ENCODE data around the gene SMPX.

SMPX gene

GRCh38 chrX:21715825-21716224 lies 42.1 kb downstream of the SMPX start:
- no peak for DNase-seq (ENCODE audit: extremely low read depth in 1 of 2, low read depth in 1 of 2)

GRCh38 chrX:21715337-21715736 lies 42.6 kb downstream of the SMPX start:
- DNase-seq (ENCODE audit: extremely low read depth in 1 of 2, low read depth in 1 of 2): no peak

- no peak for DNase-seq (ENCODE audit: extremely low read depth in 1 of 2, low read depth in 1 of 2)
Observed at GRCh38 chrX:21711848-21712197, 46.1 kb downstream of the SMPX start.

- DNase-seq (ENCODE audit: extremely low read depth in 1 of 2, low read depth in 1 of 2): no peak
Observed at GRCh38 chrX:21711129-21711847, 46.6 kb downstream of the SMPX start.

GRCh38 chrX:21708116-21708515 lies 49.8 kb downstream of the SMPX start:
- no peak for DNase-seq (ENCODE audit: extremely low read depth in 1 of 2, low read depth in 1 of 2)

- no peak for DNase-seq (ENCODE audit: extremely low read depth in 1 of 2, low read depth in 1 of 2)
Observed at GRCh38 chrX:21705225-21705624, 52.7 kb downstream of the SMPX start.

- DNase-seq (ENCODE audit: extremely low read depth in 1 of 2, low read depth in 1 of 2): no peak
Observed at GRCh38 chrX:21702725-21703124, 55.2 kb downstream of the SMPX start.

- DNase-seq (ENCODE audit: extremely low read depth in 1 of 2, low read depth in 1 of 2): no peak
Observed at GRCh38 chrX:21700967-21701366, 56.9 kb downstream of the SMPX start.

- no peak for DNase-seq (ENCODE audit: extremely low read depth in 1 of 2, low read depth in 1 of 2)
Observed at GRCh38 chrX:21700275-21700674, 57.6 kb downstream of the SMPX start.

- no peak for DNase-seq (ENCODE audit: extremely low read depth in 1 of 2, low read depth in 1 of 2)
Observed at GRCh38 chrX:21699136-21699535, 58.8 kb downstream of the SMPX start.

- DNase-seq (ENCODE audit: extremely low read depth in 1 of 2, low read depth in 1 of 2): no peak
Observed at GRCh38 chrX:21698272-21698671, 59.6 kb downstream of the SMPX start.

- no peak for DNase-seq (ENCODE audit: extremely low read depth in 1 of 2, low read depth in 1 of 2)
Observed at GRCh38 chrX:21691512-21692018, 66.4 kb downstream of the SMPX start.

- DNase-seq (ENCODE audit: extremely low read depth in 1 of 2, low read depth in 1 of 2): no peak
Observed at GRCh38 chrX:21683941-21684340, 74.0 kb downstream of the SMPX start.

GRCh38 chrX:21678048-21678612 lies 79.8 kb downstream of the SMPX start:
- DNase-seq (ENCODE audit: extremely low read depth in 1 of 2, low read depth in 1 of 2): no peak

- DNase-seq (ENCODE audit: extremely low read depth in 1 of 2, low read depth in 1 of 2): no peak
Observed at GRCh38 chrX:21675931-21676330, 82.0 kb downstream of the SMPX start.

GRCh38 chrX:21674430-21675186 lies 83.3 kb downstream of the SMPX start:
- DNase-seq (ENCODE audit: extremely low read depth in 1 of 2, low read depth in 1 of 2): no peak

- no peak for DNase-seq (ENCODE audit: extremely low read depth in 1 of 2, low read depth in 1 of 2)
Observed at GRCh38 chrX:21666679-21667078, 91.2 kb downstream of the SMPX start.

GRCh38 chrX:21666252-21666651 lies 91.7 kb downstream of the SMPX start:
- no peak for DNase-seq (ENCODE audit: extremely low read depth in 1 of 2, low read depth in 1 of 2)

GRCh38 chrX:21662761-21663160 lies 95.2 kb downstream of the SMPX start:
- DNase-seq (ENCODE audit: extremely low read depth in 1 of 2, low read depth in 1 of 2): no peak

GRCh38 chrX:21661316-21661715 lies 96.6 kb downstream of the SMPX start:
- no peak for DNase-seq (ENCODE audit: extremely low read depth in 1 of 2, low read depth in 1 of 2)

- no peak for DNase-seq (ENCODE audit: extremely low read depth in 1 of 2, low read depth in 1 of 2)
Observed at GRCh38 chrX:21660156-21660555, 97.8 kb downstream of the SMPX start.

GRCh38 chrX:21659320-21659719 lies 98.6 kb downstream of the SMPX start:
- DNase-seq (ENCODE audit: extremely low read depth in 1 of 2, low read depth in 1 of 2): no peak

All from activated CD8-positive, alpha-beta memory T cell treated with anti-CD3 and anti-CD28 coated beads for 1 hour (primary cell).